Caco-2 (cell line): ENCODE measurements around the gene KRTAP12-1. TPM values are rescaled to one million over a fixed set of nuclear protein-coding genes. Genes with fewer than 3 reads are reported as not detected.
A peak's percentile ranks its signal among the peaks of the same experiment; 100 is the strongest.
"Not testable (repeated sequence)": the region's sequence is repeated elsewhere in the genome, so short reads cannot be mapped to it uniquely, and the experiment has no call there.

Experiments
- BruUV-seq: library from RNA; stranded (reverse); fragments of 400-500 nt; replicated peaks from 2 replicates; lab custom pipeline; 2021; lab: Mats Ljungman, UMichigan
- CTCF ChIA-PET: fragments of 300-600 bp; sonication (Branson Sonifier 250); formaldehyde crosslinking; loops from one replicate; lab custom pipeline; 2022; ENCODE audit warnings: antibody characterized with exemption; lab: Charles Lee
- POLR2A ChIA-PET: fragments of 300-600 bp; sonication (Branson Sonifier 250); formaldehyde crosslinking; loops from one replicate; lab custom pipeline; 2022; ENCODE audit warnings: antibody characterized with exemption; lab: Charles Lee
- DNase-seq, 2 experiments: peaks; one replicate each; pipeline versions ENCODE4 v3.0.0 to v3.0.0-alpha.2; 2020 to 2022
- H3K27me3 ChIP-seq: replicated peaks from 2 replicates; pipeline ENCODE4 v1.6.0; 2011; ENCODE audit warnings: low read length; ENCODE audit not compliant: control insufficient read depth, insufficient read depth
- H3K36me3 ChIP-seq: 2 replicates; pipeline ENCODE4 v1.5.1; 2011; ENCODE audit warnings: low read length; ENCODE audit not compliant: control insufficient read depth, insufficient read depth
- H3K4me1 ChIP-seq: fragments of 250-450 bp; sonication (Bioruptor Pico); 2 replicates; pipeline ENCODE4 v1.5.1; 2020; ENCODE audit warnings: mild to moderate bottlenecking
- H3K4me3 ChIP-seq: 2 replicates; pipeline ENCODE4 v1.5.1; 2011; ENCODE audit warnings: low read depth, mild to moderate bottlenecking, control low read depth, low read length
- H3K9me3 ChIP-seq: fragments of 250-450 bp; sonication (Bioruptor Pico); 2 replicates; pipeline ENCODE4 v1.5.1; 2020; ENCODE audit warnings: mild to moderate bottlenecking, moderate library complexity
- H3K27ac Mint-ChIP-seq: one replicate; pipeline ENCODE4 v1.8.0; 2022; ENCODE audit warnings: mixed read lengths; ENCODE audit not compliant: unreplicated experiment
- H3K27me3 Mint-ChIP-seq: one replicate; pipeline ENCODE4 v1.8.0; 2022; ENCODE audit warnings: mixed read lengths; ENCODE audit not compliant: insufficient read depth, unreplicated experiment
- H3K36me3 Mint-ChIP-seq: one replicate; pipeline ENCODE4 v1.8.0; 2022; ENCODE audit warnings: mild to moderate bottlenecking, mixed read lengths; ENCODE audit not compliant: insufficient read depth, unreplicated experiment
- H3K4me1 Mint-ChIP-seq: one replicate; pipeline ENCODE4 v1.8.0; 2022; ENCODE audit warnings: low read depth, mixed read lengths; ENCODE audit not compliant: unreplicated experiment
- H3K4me3 Mint-ChIP-seq: one replicate; pipeline ENCODE4 v1.8.0; 2022; ENCODE audit warnings: mild to moderate bottlenecking, moderate library complexity, mixed read lengths; ENCODE audit not compliant: unreplicated experiment
- H3K9me3 Mint-ChIP-seq: one replicate; pipeline ENCODE4 v1.8.0; 2022; ENCODE audit warnings: mixed read lengths; ENCODE audit not compliant: unreplicated experiment
- CTCF ChIP-seq, 2 experiments: fragments of 200-600 bp in 1 of 2; IDR thresholded peaks; 1 replicate in 1 of 2; 2 replicates in 1 of 2; pipeline versions ENCODE4 v1.5.1 to v1.8.0; 2011 to 2022; ENCODE audit warnings: antibody characterized with exemption in 1 of 2, control low read depth in 1 of 2, inconsistent platforms in 1 of 2, low read depth in 1 of 2, low read length in 1 of 2, mild to moderate bottlenecking in 1 of 2, moderate library complexity in 1 of 2; ENCODE audit not compliant: insufficient read depth in 1 of 2, severe bottlenecking in 1 of 2, unreplicated experiment in 1 of 2
- intact Hi-C: fragments of 100-400 bp; cut with micrococcal nuclease; formaldehyde crosslinking; loops from one replicate; pipeline ENCODE4 v1.10.0; 2022; ENCODE audit not compliant: unreplicated experiment
- total RNA-seq: library from RNA; stranded (reverse); gene quantifications from 2 replicates; pipeline ENCODE4 v1.2.3, GENCODE V29; 2022

Gene KRTAP12-1
- total RNA-seq, 1 experiment from 2014 or later = not detected

GRCh38 chr21:44686000-44686781 lies 4.2 kb upstream of the KRTAP12-1 start:
- intact Hi-C loops = no loop called here
- Mint-ChIP-seq H3K4me1 (no peaks in the 10 kb centered on the region), H3K27me3 (peaks cover 24% of the 10 kb centered on the region), H3K27ac (peak overlapping the region; percentile 48), H3K4me3 (no peak overlapping the region), H3K9me3 (no peaks in the 10 kb centered on the region), H3K36me3 (no peaks in the 10 kb centered on the region)
- H3K9me3 ChIP-seq = no peaks in the 10 kb centered on the region
- H3K4me1 ChIP-seq = no peaks in the 10 kb centered on the region
- BruUV-seq = no TSS peak
- no peak for TF ChIP-seq CTCF (IDR thresholded peaks at IDR 0.05; ENCODE audit: insufficient read depth in 1 of 2, low read depth in 1 of 2, low read length in 1 of 2, severe bottlenecking in 1 of 2, unreplicated experiment in 1 of 2)
- CTCF ChIA-PET = interaction anchor here (1.3 kb wide), 1 partner anchor 15 kb away, joined by 3 read pairs; no protein-coding TSS in a partner anchor
- POLR2A ChIA-PET = no interaction called here
- DNase-seq = peak in 1 of 2 experiments; percentile 15
- no peaks in the 10 kb centered on the region for H3K27me3 ChIP-seq
- no peak overlapping the region for H3K4me3 ChIP-seq
- H3K36me3 ChIP-seq = no peaks in the 10 kb centered on the region

GRCh38 chr21:44685050-44685449 lies 3.1 kb upstream of the KRTAP12-1 start:
- H3K4me1 Mint-ChIP-seq, DNase-seq, H3K9me3 Mint-ChIP-seq, H3K4me3 ChIP-seq, H3K36me3 Mint-ChIP-seq, CTCF ChIA-PET, POLR2A ChIA-PET, H3K4me1 ChIP-seq, intact Hi-C loops, H3K27me3 ChIP-seq, BruUV-seq, H3K36me3 ChIP-seq, H3K27ac Mint-ChIP-seq, H3K9me3 ChIP-seq, H3K4me3 Mint-ChIP-seq: not testable (repeated sequence)
- peaks cover 29% of the 10 kb centered on the region for H3K27me3 Mint-ChIP-seq

- ChIA-PET CTCF (no interaction called here), POLR2A (no interaction called here)
- H3K4me3 Mint-ChIP-seq = no peak overlapping the region
- no TSS peak for BruUV-seq
- Histone ChIP-seq H3K9me3 (no peaks in the 10 kb centered on the region), H3K27me3 (no peaks in the 10 kb centered on the region), H3K36me3 (no peaks in the 10 kb centered on the region), H3K4me1 (no peaks in the 10 kb centered on the region), H3K4me3 (no peak overlapping the region)
- no peak for DNase-seq
- TF ChIP-seq CTCF (IDR thresholded peaks at IDR 0.05; ENCODE audit: insufficient read depth in 1 of 2, low read depth in 1 of 2, low read length in 1 of 2, severe bottlenecking in 1 of 2, unreplicated experiment in 1 of 2) = no peak
- no peaks in the 10 kb centered on the region for H3K4me1 Mint-ChIP-seq
- H3K9me3 Mint-ChIP-seq = no peaks in the 10 kb centered on the region
- H3K27ac Mint-ChIP-seq = no peak overlapping the region
- H3K36me3 Mint-ChIP-seq = no peaks in the 10 kb centered on the region
- peaks cover 30% of the 10 kb centered on the region for H3K27me3 Mint-ChIP-seq
- intact Hi-C loops = no loop called here
Measured at GRCh38 chr21:44684483-44684882, 2.5 kb upstream of the KRTAP12-1 start.
